GM10248 (cell line): ENCODE results near the gene YWHAE.

Experiments
- CTCF ChIA-PET: fragments of 300-600 bp; sonication (Branson Sonifier 250); formaldehyde crosslinking; extraction: SDS; loops from one replicate; lab custom pipeline; 2021; ENCODE audit warnings: antibody characterized with exemption; lab: Yijun Ruan, JAX
- POLR2A ChIA-PET: fragments of 350-650 bp; sonication (Branson Sonifier 250); formaldehyde crosslinking; extraction: SDS; loops from one replicate; lab custom pipeline; 2020; ENCODE audit warnings: antibody characterized with exemption; lab: Yijun Ruan, JAX
- DNase-seq: peaks from one replicate; pipeline ENCODE4 v3.0.0; 2012; ENCODE audit errors: extremely low spot score
- TF ChIP-seq, protein P1 (sequence below): IDR thresholded peaks from 2 replicates; pipeline ENCODE4 v1.5.1; 2012; ENCODE audit warnings: mild to moderate bottlenecking, low read depth; ENCODE audit errors: extremely low read depth, missing control alignments, control extremely low read depth

The YWHAE gene

GRCh38 chr17:1375615-1376014, 24.4 kb downstream of the YWHAE start:
- DNase-seq, result no peak
- ChIA-PET CTCF (interaction anchor here (1.8 to 6.4 kb wide), 4 partner anchors 9 to 141 kb away, joined by 7 to 100 read pairs (median 10); partner anchors contain the start of gene INPP5K), POLR2A (interaction anchor here (1.4 kb wide), 1 partner anchor 13 kb away, joined by 4 read pairs; no protein-coding TSS in a partner anchor)
- TF ChIP-seq, protein P1, sequence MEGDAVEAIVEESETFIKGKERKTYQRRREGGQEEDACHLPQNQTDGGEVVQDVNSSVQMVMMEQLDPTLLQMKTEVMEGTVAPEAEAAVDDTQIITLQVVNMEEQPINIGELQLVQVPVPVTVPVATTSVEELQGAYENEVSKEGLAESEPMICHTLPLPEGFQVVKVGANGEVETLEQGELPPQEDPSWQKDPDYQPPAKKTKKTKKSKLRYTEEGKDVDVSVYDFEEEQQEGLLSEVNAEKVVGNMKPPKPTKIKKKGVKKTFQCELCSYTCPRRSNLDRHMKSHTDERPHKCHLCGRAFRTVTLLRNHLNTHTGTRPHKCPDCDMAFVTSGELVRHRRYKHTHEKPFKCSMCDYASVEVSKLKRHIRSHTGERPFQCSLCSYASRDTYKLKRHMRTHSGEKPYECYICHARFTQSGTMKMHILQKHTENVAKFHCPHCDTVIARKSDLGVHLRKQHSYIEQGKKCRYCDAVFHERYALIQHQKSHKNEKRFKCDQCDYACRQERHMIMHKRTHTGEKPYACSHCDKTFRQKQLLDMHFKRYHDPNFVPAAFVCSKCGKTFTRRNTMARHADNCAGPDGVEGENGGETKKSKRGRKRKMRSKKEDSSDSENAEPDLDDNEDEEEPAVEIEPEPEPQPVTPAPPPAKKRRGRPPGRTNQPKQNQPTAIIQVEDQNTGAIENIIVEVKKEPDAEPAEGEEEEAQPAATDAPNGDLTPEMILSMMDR, result no peak

DNA sequence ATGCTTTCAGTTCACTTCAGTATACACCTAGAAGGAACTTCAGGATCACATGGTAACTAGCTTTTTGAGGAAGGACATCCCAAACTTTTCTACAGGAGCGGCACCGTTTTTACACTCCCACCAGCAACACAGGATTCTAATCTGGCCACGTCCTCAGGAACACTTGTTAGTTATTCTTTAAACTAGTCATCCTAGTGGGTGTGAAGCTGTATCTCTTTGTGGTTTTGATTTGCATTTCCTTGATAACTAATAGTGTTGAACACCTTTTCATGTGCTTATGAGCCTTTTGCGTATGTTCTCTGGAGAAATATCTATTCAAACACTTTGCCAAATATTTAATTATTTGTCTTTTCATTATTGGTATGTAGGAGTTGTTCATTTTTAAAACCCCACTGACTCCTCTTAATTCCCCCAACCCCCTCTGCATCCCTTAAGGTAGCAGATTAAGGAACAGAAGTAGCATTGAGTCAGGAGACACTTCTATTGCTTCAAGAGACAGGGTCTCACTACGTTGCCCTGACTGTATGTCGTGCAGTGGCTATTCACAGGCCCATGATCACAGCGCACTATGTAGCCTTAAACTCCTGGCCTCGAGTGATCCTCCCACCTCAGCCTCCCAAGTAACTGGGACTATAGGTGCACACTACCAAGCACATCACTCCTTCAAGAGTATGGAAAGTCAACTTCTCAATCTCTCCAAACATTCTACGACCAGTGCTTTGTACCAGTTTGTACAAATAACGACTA, 25.4 kb downstream of the YWHAE start:
- ChIA-PET CTCF (interaction anchor here (1.7 kb wide), 1 partner anchor 9 kb away, joined by 12 read pairs; no protein-coding TSS in a partner anchor), POLR2A (no interaction called here)
- TF ChIP-seq, protein P1, result no peak
- peak; percentile 42 for DNase-seq

- TF ChIP-seq, protein P1, result no peak
- no peak for DNase-seq
- ChIA-PET POLR2A (no interaction called here), CTCF (interaction anchor here (1.7 kb wide), 1 partner anchor 8 kb away, joined by 12 read pairs; no protein-coding TSS in a partner anchor)
Observed at GRCh38 chr17:1373707-1374237, 26.2 kb downstream of the YWHAE start.

DNA sequence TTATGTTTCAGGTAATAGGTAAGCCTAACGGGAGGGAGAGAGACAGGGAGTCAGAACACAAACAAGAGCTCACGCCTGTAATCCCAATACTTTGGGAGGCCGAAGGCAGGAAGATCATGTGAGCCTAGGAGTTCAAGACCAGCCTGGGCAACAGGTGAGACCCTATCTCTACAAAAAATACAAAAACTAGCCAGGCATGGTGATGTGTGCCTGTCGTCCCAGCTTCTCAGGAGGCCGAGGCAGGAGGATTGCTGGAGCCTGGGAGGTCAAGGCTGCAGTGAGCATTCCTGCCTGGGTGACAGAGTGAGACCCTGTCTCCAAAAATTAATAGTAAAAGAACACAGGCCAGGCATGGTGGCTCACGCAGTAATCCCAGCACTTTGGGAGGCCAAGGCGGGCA, 27.4 kb downstream of the YWHAE start:
- POLR2A ChIA-PET, result no interaction called here
- TF ChIP-seq, protein P1, result no peak
- CTCF ChIA-PET, result interaction anchor here (1.3 to 1.7 kb wide), 2 partner anchors 11 to 143 kb away, joined by 4 to 9 read pairs; partner anchors contain the start of gene INPP5K

DNA sequence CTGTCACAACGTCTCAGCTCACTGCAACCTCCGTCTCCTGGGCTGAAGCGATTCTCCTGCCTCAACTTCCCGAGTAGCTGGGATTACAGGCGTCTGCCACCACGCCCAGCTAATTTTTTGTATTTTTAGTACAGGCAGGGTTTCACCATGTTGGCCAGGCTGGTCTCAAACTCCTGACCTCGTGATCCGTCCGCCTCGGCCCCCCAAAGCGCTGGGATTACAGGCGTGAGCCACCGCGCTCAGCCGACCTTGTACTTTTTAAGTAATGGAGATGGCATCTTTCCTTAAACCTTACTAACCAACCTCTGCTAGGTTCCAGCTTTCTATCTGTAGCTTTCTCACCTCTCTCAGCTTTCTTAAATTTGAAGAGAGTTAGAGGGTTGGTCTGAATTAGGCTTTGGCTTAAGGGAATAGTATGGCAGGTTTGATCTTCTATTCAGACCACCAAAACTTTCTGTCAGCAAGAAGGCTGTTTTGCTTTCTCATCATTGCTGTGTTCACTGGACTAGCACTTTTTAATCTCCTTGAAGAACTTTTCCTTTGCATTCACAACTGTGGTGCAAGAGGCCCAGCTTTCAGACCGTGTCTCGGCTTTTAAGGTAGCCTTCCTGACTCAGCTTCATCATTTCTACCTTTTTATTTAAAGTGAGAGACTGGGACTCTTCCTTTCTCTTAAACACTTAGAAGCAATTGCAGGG, 28.0 kb downstream of the YWHAE start:
- DNase-seq, result no peak
- POLR2A ChIA-PET, result interaction anchor here (0.6 to 1.2 kb wide), 5 partner anchors 10 to 229 kb away, joined by 3 to 7 read pairs (median 6); partner anchors contain the start of gene YWHAE
- CTCF ChIA-PET, result interaction anchor here (0.9 to 1.7 kb wide), 6 partner anchors 10 to 144 kb away, joined by 3 to 9 read pairs (median 4); partner anchors contain the start of gene INPP5K
- TF ChIP-seq, protein P1, result no peak

More for the DNA sequence above, 27.4 kb downstream of the YWHAE start:
- no peak for DNase-seq

DNA sequence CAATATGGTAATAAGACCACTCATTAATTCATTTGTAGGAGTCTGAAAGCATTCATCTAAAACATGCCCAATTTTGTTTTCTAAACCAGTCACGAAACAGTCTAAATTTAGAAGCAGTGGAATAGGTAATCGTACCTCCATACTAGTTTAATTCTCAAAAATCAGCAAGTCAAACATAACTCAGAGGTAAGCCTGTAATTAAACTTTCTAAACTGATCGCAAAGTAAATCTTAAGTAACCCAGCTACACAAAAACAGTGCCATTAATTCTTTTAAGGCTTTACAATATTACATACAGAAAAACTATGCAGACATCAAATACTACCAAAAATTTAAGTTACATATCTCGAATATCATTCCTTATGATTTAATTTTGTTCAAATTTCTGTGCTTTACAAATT, 31.4 kb downstream of the YWHAE start:
- CTCF ChIA-PET, result interaction anchor here (4.3 kb wide), 1 partner anchor 10 kb away, joined by 100 read pairs; no protein-coding TSS in a partner anchor
- TF ChIP-seq, protein P1, result no peak
- POLR2A ChIA-PET, result no interaction called here
- DNase-seq, result no peak
